Psoas muscle (tissue), 8 donors: ENCODE data around the gene EXOC2. TPM values are rescaled to one million over a fixed set of nuclear protein-coding genes. Genes with fewer than 3 reads are reported as not detected.

Source experiments
- ATAC-seq, 4 donors: fragments of 200-7000 bp; cut with Tn5 transposase; one replicate each; pipeline ENCODE4 v1.9.1; 2020; ENCODE audit warnings: moderate library complexity in 3 of 4, mild to moderate bottlenecking in 2 of 4
- DNase-seq, 2 donors: peaks; one replicate each; pipeline ENCODE4 v3.0.0-alpha.2; 2020
- H3K27ac ChIP-seq: fragments of 200-600 bp; one replicate; pipeline ENCODE4 v1.8.0; 2022
- H3K27me3 ChIP-seq, 3 donors: fragments of 200-600 bp in 1 of 3; one replicate each; pipeline versions ENCODE4 v1.6.1 to v1.8.0; 2013 to 2022; ENCODE audit warnings: low read length in 2 of 3, mild to moderate bottlenecking in 2 of 3, moderate library complexity in 1 of 3; ENCODE audit not compliant: insufficient read depth in 3 of 3
- H3K36me3 ChIP-seq, 2 donors: fragments of 200-600 bp in 1 of 2; one replicate each; pipeline versions ENCODE4 v1.6.1 to v1.8.0; 2013 to 2022; ENCODE audit warnings: low read depth in 1 of 2, mild to moderate bottlenecking in 1 of 2, moderate library complexity in 1 of 2; ENCODE audit not compliant: insufficient read depth in 1 of 2
- H3K4me1 ChIP-seq: fragments of 200-600 bp; one replicate; pipeline ENCODE4 v1.8.0; 2022
- H3K4me3 ChIP-seq: fragments of 200-600 bp; one replicate; pipeline ENCODE4 v1.8.0; 2022; ENCODE audit warnings: mild to moderate bottlenecking
- H3K9me3 ChIP-seq: fragments of 200-600 bp; one replicate; pipeline ENCODE4 v1.8.0; 2022
- CTCF ChIP-seq: fragments of 200-600 bp; IDR thresholded peaks from one replicate; pipeline ENCODE4 v1.8.0; 2022; ENCODE audit warnings: antibody characterized with exemption
- WGBS, 3 donors: extraction: QIAGEN DNeasy Blood & Tissue Kit; methylation state at CpG; one replicate each; pipeline versions ENCODE4 v1.1.6 to v1.1.7; 2013; 5-methylcytosine and 5-hydroxymethylcytosine counted together
- intact Hi-C, 2 donors: fragments of 100-400 bp; cut with DNase I; formaldehyde crosslinking; loops; one replicate each; pipeline versions ENCODE4 v1.11.0 to v1.14.2; 2022
- polyA plus RNA-seq, 3 donors: library from polyadenylated mRNA; stranded (reverse); fragments of 200-250 nt; gene quantifications; one replicate each; pipeline ENCODE4 v1.2.3, GENCODE V29; 2013
- total RNA-seq, 4 donors: library from RNA; stranded (reverse); fragmentation: NEBNext Ultra II Directional in 2 of 4; extraction: Animal tissue kit (Norgen Biotek cat#: 25700) in 2 of 4; gene quantifications; one replicate each; pipeline versions ENCODE4 v1.2.1 to v1.2.4, GENCODE V29; 2021 to 2023
- donor health status: healthy with polysubstance abuse.
- donor health status: DM: no; HTN: no; CAD: no; lungs with moderate emphysema.
- donor health status: Bipolar disorder and iron deficiency.
- donor health status: healthy.
- donor health status: DM: yes; HTN: yes; CAD: no.
- donor health status: DM: no; HTN: no; CAD: no.
- donor health status: DM: no; HTN: no; CAD: no.
- donor health status: DM: yes; HTN: yes; CAD: no.

The EXOC2 gene
- total and polyA plus RNA-seq, 7 donors: 5.7 to 15.9 (median 8.0) TPM

GRCh38 chr6:705047-705446, 12.1 kb upstream of the EXOC2 start:
- no peak for TF ChIP-seq CTCF

GRCh38 chr6:704046-704445, 11.1 kb upstream of the EXOC2 start:
- Histone ChIP-seq H3K4me3 (no peak overlapping the region), H3K36me3 (no peaks in the 10 kb centered on the region), H3K9me3 (no peaks in the 10 kb centered on the region), H3K4me1 (no peaks in the 10 kb centered on the region), H3K27me3 (peaks cover 0 to 3% (median 3%) of the 10 kb centered on the region in 3 donors), H3K27ac (no peak overlapping the region)
- no peak for DNase-seq
- TF ChIP-seq CTCF: no peak
- no peak for ATAC-seq
- 85 to 91% (median 88%) methylated on average over 6 of the region's 6 CpGs for WGBS, 3 donors
- intact Hi-C loops: no loop called here

More at GRCh38 chr6:705047-705446, 12.1 kb upstream of the EXOC2 start:
- H3K27me3 ChIP-seq: peaks cover 0 to 10% (median 3%) of the 10 kb centered on the region in 3 donors
- no peaks in the 10 kb centered on the region for H3K9me3 ChIP-seq
- no peak for ATAC-seq
- DNase-seq: no peak
- H3K4me1 ChIP-seq: peaks cover under 1% of the 10 kb centered on the region
- H3K27ac ChIP-seq: no peak overlapping the region
- no peak overlapping the region for H3K4me3 ChIP-seq
- no peaks in the 10 kb centered on the region for H3K36me3 ChIP-seq
- intact Hi-C loops: no loop called here
- WGBS, 3 donors: 59 to 65% (median 62%) methylated on average over 4 of the region's 4 CpGs

GRCh38 chr6:703552-703951, 10.6 kb upstream of the EXOC2 start:
- no peak overlapping the region for H3K27ac ChIP-seq
- H3K36me3 ChIP-seq: no peaks in the 10 kb centered on the region
- no peaks in the 10 kb centered on the region for H3K9me3 ChIP-seq
- H3K27me3 ChIP-seq: peaks cover 0 to 3% (median 3%) of the 10 kb centered on the region in 3 donors
- WGBS, 3 donors: 74 to 88% (median 87%) methylated on average over 3 of the region's 3 CpGs
- no peak overlapping the region for H3K4me3 ChIP-seq
- ATAC-seq: no peak
- no peak for DNase-seq
- intact Hi-C loops: no loop called here
- H3K4me1 ChIP-seq: no peaks in the 10 kb centered on the region
- no peak for TF ChIP-seq CTCF

- WGBS, 3 donors: 49 to 52% (median 50%) methylated on average over 11 of the region's 11 CpGs
- Histone ChIP-seq H3K9me3 (no peaks in the 10 kb centered on the region), H3K4me3 (no peak overlapping the region), H3K27me3 (peaks cover 0 to 3% (median 0%) of the 10 kb centered on the region in 3 donors), H3K4me1 (no peaks in the 10 kb centered on the region), H3K27ac (no peak overlapping the region), H3K36me3 (no peaks in the 10 kb centered on the region)
- ATAC-seq: no peak
- TF ChIP-seq CTCF: no peak
- no peak for DNase-seq
- intact Hi-C loops: no loop called here
These were observed 9.0 kb upstream of the EXOC2 start for GRCh38 chr6:701700-702479.

DNA sequence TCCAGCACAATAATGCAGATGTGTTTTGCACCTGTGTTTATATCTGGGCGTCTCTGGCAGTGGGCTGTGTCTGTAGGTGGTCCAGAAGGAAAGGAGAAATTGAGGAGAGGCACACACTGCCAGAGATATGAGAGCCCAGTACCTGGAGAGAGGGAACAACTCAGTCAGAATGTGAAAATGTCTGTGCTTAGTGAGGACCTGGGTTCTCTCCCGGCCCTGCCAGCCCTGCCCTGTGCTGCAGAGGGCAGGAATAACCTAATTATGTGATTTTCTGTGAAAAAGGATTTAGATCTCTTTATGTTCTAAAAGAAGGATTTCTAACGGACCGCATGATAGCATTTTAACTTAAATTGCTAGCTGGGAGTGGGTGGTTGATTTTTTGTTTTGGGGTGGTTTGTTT, 8.3 kb upstream of the EXOC2 start:
- no peak for TF ChIP-seq CTCF
- Histone ChIP-seq H3K4me1 (no peaks in the 10 kb centered on the region), H3K27ac (no peak overlapping the region), H3K36me3 (no peaks in the 10 kb centered on the region), H3K4me3 (no peak overlapping the region), H3K9me3 (no peaks in the 10 kb centered on the region), H3K27me3 (peaks cover 0 to 3% (median 0%) of the 10 kb centered on the region in 3 donors)
- ATAC-seq: no peak
- no peak for DNase-seq
- intact Hi-C loops: no loop called here
- WGBS, 3 donors: 62 to 73% (median 62%) methylated on average over 4 of the region's 4 CpGs
